Pons (tissue), 1 donor: ENCODE results near the gene SUMF2.
"Not testable (repeated sequence)": the region's sequence is repeated elsewhere in the genome, so short reads cannot be mapped to it uniquely, and the experiment has no call there.

ENCODE experiments used
- DNase-seq: peaks from one replicate; pipeline ENCODE4 v3.0.0-alpha.2; 2016; ENCODE audit warnings: low spot score

The SUMF2 gene

GRCh38 chr7:56063500-56063881 lies 595 bp upstream of the SUMF2 start:
- DNase-seq = no peak

GRCh38 chr7:56066376-56066775 lies 2.3 kb downstream of the SUMF2 start:
- DNase-seq = not testable (repeated sequence)

GRCh38 chr7:56074371-56074791 lies 10.3 kb downstream of the SUMF2 start:
- DNase-seq = peak; percentile 77

- no peak for DNase-seq
These were observed 13.6 kb downstream of the SUMF2 start for GRCh38 chr7:56077681-56078080.

- DNase-seq = no peak
These were observed 14.1 kb downstream of the SUMF2 start for GRCh38 chr7:56078196-56078595.

- DNase-seq = peak; percentile 91
These were observed 15.5 kb downstream of the SUMF2 start for GRCh38 chr7:56079450-56080185.

GRCh38 chr7:56080726-56081435 lies 16.8 kb downstream of the SUMF2 start:
- DNase-seq = not testable (repeated sequence)

GRCh38 chr7:56081626-56082340 lies 17.7 kb downstream of the SUMF2 start:
- DNase-seq = no peak

GRCh38 chr7:56083150-56083785 lies 19.2 kb downstream of the SUMF2 start:
- DNase-seq = peak; percentile 82

GRCh38 chr7:56086761-56087160 lies 22.7 kb downstream of the SUMF2 start:
- no peak for DNase-seq

- no peak for DNase-seq
These were observed 23.4 kb downstream of the SUMF2 start for GRCh38 chr7:56087445-56087844.

GRCh38 chr7:56091591-56091990 lies 27.5 kb downstream of the SUMF2 start:
- peak; percentile 51 for DNase-seq

GRCh38 chr7:56092388-56092787 lies 28.3 kb downstream of the SUMF2 start:
- DNase-seq = not testable (repeated sequence)

- DNase-seq = peak; percentile 88
These were observed 28.9 kb downstream of the SUMF2 start, which contains the start of gene PHKG1 for GRCh38 chr7:56092789-56093531. PHKG1 (minus strand) TSS chr7:56092952; CDS start chr7:56088941, 4,011 bp downstream.

GRCh38 chr7:56097700-56098099 lies 33.6 kb downstream of the SUMF2 start:
- DNase-seq = no peak

GRCh38 chr7:56098187-56099008 lies 34.3 kb downstream of the SUMF2 start:
- not testable (repeated sequence) for DNase-seq

- DNase-seq = no peak
These were observed 35.6 kb downstream of the SUMF2 start for GRCh38 chr7:56099653-56100052.

GRCh38 chr7:56104138-56104537 lies 40.1 kb downstream of the SUMF2 start:
- DNase-seq = not testable (repeated sequence)

- peak; percentile 5 for DNase-seq
These were observed 41.4 kb downstream of the SUMF2 start for GRCh38 chr7:56105508-56105907.
